OCI-LY7 (cell line): ENCODE results near the gene BARX2.

Experiments
- EZH2phosphoT487 ChIP-seq: fragments of 200-600 bp; sonication (generic); IDR thresholded peaks from 2 replicates; pipeline ENCODE4 v1.6.1; 2018; ENCODE audit warnings: low read depth, borderline replicate concordance, mild to moderate bottlenecking, mixed run types, antibody characterized with exemption, low read length, moderate library complexity, mixed read lengths
- TF ChIP-seq, protein P1 (sequence below): fragments of 200-600 bp; sonication (generic); conservative IDR thresholded peaks from 2 replicates; pipeline ENCODE4 v1.5.1; 2014; ENCODE audit warnings: mild to moderate bottlenecking, antibody characterized with exemption, low read length, moderate library complexity, mixed read lengths

- TF ChIP-seq, protein P1, sequence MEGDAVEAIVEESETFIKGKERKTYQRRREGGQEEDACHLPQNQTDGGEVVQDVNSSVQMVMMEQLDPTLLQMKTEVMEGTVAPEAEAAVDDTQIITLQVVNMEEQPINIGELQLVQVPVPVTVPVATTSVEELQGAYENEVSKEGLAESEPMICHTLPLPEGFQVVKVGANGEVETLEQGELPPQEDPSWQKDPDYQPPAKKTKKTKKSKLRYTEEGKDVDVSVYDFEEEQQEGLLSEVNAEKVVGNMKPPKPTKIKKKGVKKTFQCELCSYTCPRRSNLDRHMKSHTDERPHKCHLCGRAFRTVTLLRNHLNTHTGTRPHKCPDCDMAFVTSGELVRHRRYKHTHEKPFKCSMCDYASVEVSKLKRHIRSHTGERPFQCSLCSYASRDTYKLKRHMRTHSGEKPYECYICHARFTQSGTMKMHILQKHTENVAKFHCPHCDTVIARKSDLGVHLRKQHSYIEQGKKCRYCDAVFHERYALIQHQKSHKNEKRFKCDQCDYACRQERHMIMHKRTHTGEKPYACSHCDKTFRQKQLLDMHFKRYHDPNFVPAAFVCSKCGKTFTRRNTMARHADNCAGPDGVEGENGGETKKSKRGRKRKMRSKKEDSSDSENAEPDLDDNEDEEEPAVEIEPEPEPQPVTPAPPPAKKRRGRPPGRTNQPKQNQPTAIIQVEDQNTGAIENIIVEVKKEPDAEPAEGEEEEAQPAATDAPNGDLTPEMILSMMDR = no peak
- TF ChIP-seq EZH2phosphoT487 = no peak
Measured at GRCh38 chr11:129455756-129456655, 80.4 kb downstream of the BARX2 start.
